ENCODE measurements around the gene SEC16A. TPM values are rescaled to one million over a fixed set of nuclear protein-coding genes. Genes with fewer than 3 reads are reported as not detected.

SEC16A gene
- total and polyA plus RNA-seq, 4 donors, result 21.7 to 96.1 (median 66.0) TPM

- peaks cover 0 to 5% (median 0%) of the 10 kb centered on the region in 4 donors for H3K36me3 ChIP-seq (ENCODE audit: control insufficient read depth in 4 of 4, insufficient read depth in 3 of 4, low read depth in 1 of 4, low read length in 3 of 4)
Observed at GRCh38 chr9:136529516-136530460, 46.9 kb upstream of the SEC16A start.

GRCh38 chr9:136528716-136529341 lies 46.0 kb upstream of the SEC16A start:
- TF ChIP-seq REST (IDR thresholded peaks at IDR 0.05) (no peak), NR2F2 (IDR thresholded peaks at IDR 0.05) (no peak), FOXA2 (IDR thresholded peaks at IDR 0.05) (no peak), SP1 (IDR thresholded peaks at IDR 0.05) (no peak), EGR1 (IDR thresholded peaks at IDR 0.05; ENCODE audit: low read depth in 2 of 2) (no peak), FOXA1 (IDR thresholded peaks at IDR 0.05) (no peak), JUND (IDR thresholded peaks at IDR 0.05) (no peak), HNF4A (conservative IDR thresholded peaks at IDR 0.05) (no peak), RAD21 (IDR thresholded peaks at IDR 0.05) (no peak), YY1 (IDR thresholded peaks at IDR 0.05) (no peak), CTCF (IDR thresholded peaks at IDR 0.05; ENCODE audit: low read depth, low read length, missing input control) (no peak), TAF1 (conservative IDR thresholded peaks at IDR 0.05) (no peak), ATF3 (IDR thresholded peaks at IDR 0.05) (no peak), MAX (IDR thresholded peaks at IDR 0.05) (no peak), GABPA (IDR thresholded peaks at IDR 0.05 in 1 of 2, conservative IDR thresholded peaks at IDR 0.05 in 1 of 2) (no peak), ZBTB33 (IDR thresholded peaks at IDR 0.05) (no peak), RXRA (IDR thresholded peaks at IDR 0.05) (no peak), HNF4G (IDR thresholded peaks at IDR 0.05) (no peak)
- Histone ChIP-seq H3K27ac (ENCODE audit: low read depth in 1 of 2, low read length in 2 of 2) (peak overlapping the region; percentile 12 to 28), H3K27me3 (ENCODE audit: control insufficient read depth in 4 of 4, insufficient read depth in 4 of 4, low read length in 3 of 4) (no peaks in the 10 kb centered on the region), H3K9me3 (ENCODE audit: control insufficient read depth in 4 of 4, low read length in 3 of 4) (no peaks in the 10 kb centered on the region), H3K4me3 (ENCODE audit: low read depth in 1 of 3, low read length in 3 of 3) (no peak overlapping the region), H3K4me1 (ENCODE audit: control insufficient read depth in 4 of 4, insufficient read depth in 4 of 4, low read length in 3 of 4) (peaks cover 26 to 63% (median 37%) of the 10 kb centered on the region in 4 donors), H3K9ac (ENCODE audit: low read depth in 1 of 2, low read length in 2 of 2) (no peak overlapping the region), H3K36me3 (ENCODE audit: control insufficient read depth in 4 of 4, insufficient read depth in 3 of 4, low read depth in 1 of 4, low read length in 3 of 4) (peaks cover 0 to 5% (median 0%) of the 10 kb centered on the region in 4 donors)
- no peak for DNase-seq (ENCODE audit: low spot score)
- 88% methylated on average over 12 of the region's 12 CpGs for WGBS

More at GRCh38 chr9:136529516-136530460, 46.9 kb upstream of the SEC16A start:
- peaks cover 26 to 63% (median 38%) of the 10 kb centered on the region in 4 donors for H3K4me1 ChIP-seq (ENCODE audit: control insufficient read depth in 4 of 4, insufficient read depth in 4 of 4, low read length in 3 of 4)
- 66% methylated on average over 40 of the region's 40 CpGs for WGBS
- DNase-seq (ENCODE audit: low spot score), result no peak
- no peaks in the 10 kb centered on the region for H3K9me3 ChIP-seq (ENCODE audit: control insufficient read depth in 4 of 4, low read length in 3 of 4)
- TF ChIP-seq NR2F2 (IDR thresholded peaks at IDR 0.05) (peak; percentile 41), RAD21 (IDR thresholded peaks at IDR 0.05) (no peak)
- H3K27me3 ChIP-seq (ENCODE audit: control insufficient read depth in 4 of 4, insufficient read depth in 4 of 4, low read length in 3 of 4), result no peaks in the 10 kb centered on the region
- no peak overlapping the region for H3K4me3 ChIP-seq (ENCODE audit: low read depth in 1 of 3, low read length in 3 of 3)
- no peak overlapping the region for H3K9ac ChIP-seq (ENCODE audit: low read depth in 1 of 2, low read length in 2 of 2)
- H3K27ac ChIP-seq (ENCODE audit: low read depth in 1 of 2, low read length in 2 of 2), result peak overlapping the region in 1 of 2 donors; percentile 31

All from liver (tissue), 9 donors.